Keratinocyte (primary cell): ENCODE measurements around the gene DCP2. TPM values are rescaled to one million over a fixed set of nuclear protein-coding genes. Genes with fewer than 3 reads are reported as not detected.

Experiments
- DNase-seq: peaks from one replicate; pipeline ENCODE4 v3.0.0-alpha.2; 2011; ENCODE audit warnings: low read depth, missing footprints, low spot score
- FAIRE-seq: peaks from 2 replicates; lab custom pipeline; 2011; peaks lifted over from hg19 to GRCh38; lab: Jason Lieb, UNC
- H2AFZ ChIP-seq: 2 replicates; pipeline ENCODE4 v1.6.0; 2012; ENCODE audit warnings: low read length, control low read depth, inconsistent platforms; ENCODE audit not compliant: control insufficient read depth
- H3K27ac ChIP-seq: 2 replicates; pipeline ENCODE4 v1.5.1; 2011; ENCODE audit warnings: low read length; ENCODE audit not compliant: control insufficient read depth, insufficient read depth
- H3K27me3 ChIP-seq: 3 replicates; pipeline ENCODE4 v1.6.0; 2011; ENCODE audit warnings: low read length; ENCODE audit not compliant: control insufficient read depth, insufficient read depth; ENCODE audit errors: extremely low read depth
- H3K36me3 ChIP-seq, 2 experiments: 2 replicates in 1 of 2; 3 replicates in 1 of 2; pipeline ENCODE4 v1.5.1; 2011; ENCODE audit warnings: low read length in 2 of 2, mild to moderate bottlenecking in 1 of 2; ENCODE audit not compliant: control insufficient read depth in 2 of 2, insufficient read depth in 2 of 2; ENCODE audit errors: extremely low read depth in 1 of 2
- H3K4me1 ChIP-seq: 3 replicates; pipeline ENCODE4 v1.5.1; 2011; ENCODE audit warnings: low read length; ENCODE audit not compliant: control insufficient read depth, insufficient read depth; ENCODE audit errors: extremely low read depth
- H3K4me2 ChIP-seq: 3 replicates; pipeline ENCODE4 v1.6.0; 2011; ENCODE audit warnings: low read depth, low read length; ENCODE audit not compliant: control insufficient read depth, insufficient read depth; ENCODE audit errors: extremely low read depth
- H3K4me3 ChIP-seq, 3 experiments: fragments of 200-600 bp in 1 of 3; sonication (generic) in 1 of 3; 2 replicates in 2 of 3; 3 replicates in 1 of 3; pipeline ENCODE4 v1.5.1; 2011 to 2016; ENCODE audit warnings: low read length in 3 of 3, mild to moderate bottlenecking in 3 of 3, control low read depth in 2 of 3, inconsistent platforms in 1 of 3, low read depth in 1 of 3, mixed read lengths in 1 of 3, mixed run types in 1 of 3, moderate library complexity in 1 of 3; ENCODE audit not compliant: control insufficient read depth in 2 of 3, insufficient read depth in 2 of 3; ENCODE audit errors: extremely low read depth in 1 of 3
- H3K79me2 ChIP-seq: 2 replicates; pipeline ENCODE4 v1.6.0; 2012; ENCODE audit warnings: low read length; ENCODE audit not compliant: control insufficient read depth, insufficient read depth
- H3K9ac ChIP-seq: 3 replicates; pipeline ENCODE4 v1.6.0; 2011; ENCODE audit warnings: low read length; ENCODE audit not compliant: control insufficient read depth, insufficient read depth; ENCODE audit errors: extremely low read depth
- H3K9me1 ChIP-seq: 3 replicates; pipeline ENCODE4 v1.6.0; 2011; ENCODE audit warnings: low read length; ENCODE audit not compliant: control insufficient read depth, insufficient read depth; ENCODE audit errors: extremely low read depth
- H3K9me3 ChIP-seq: 2 replicates; pipeline ENCODE4 v1.5.1; 2012; ENCODE audit warnings: low read depth, low read length; ENCODE audit not compliant: control insufficient read depth
- H4K20me1 ChIP-seq: 3 replicates; pipeline ENCODE4 v1.6.0; 2011; ENCODE audit warnings: low read length; ENCODE audit not compliant: control insufficient read depth, insufficient read depth; ENCODE audit errors: extremely low read depth
- EZH2 ChIP-seq: IDR thresholded peaks from one replicate; pipeline ENCODE4 v1.6.1; 2012; ENCODE audit warnings: inconsistent platforms, mild to moderate bottlenecking, low read length, moderate library complexity
- dilution Hi-C: fragments of 300-500 bp; cut with MboI; formaldehyde crosslinking; loops from one replicate; pipeline ENCODE4 v1.7.0; 2020; ENCODE audit warnings: low sequenced_read_pairs; ENCODE audit not compliant: extremely low pct_ligation_motif_present
- polyA plus RNA-seq, 5 experiments: library from polyadenylated mRNA; depleted of rRNA in 3 of 5; stranded (reverse) in 3 of 5; stranded (forward) in 1 of 5; unstranded in 1 of 5; fragments of >200 nt; gene quantifications; 1 replicate in 1 of 5; 2 replicates in 3 of 5; 3 replicates in 1 of 5; pipeline versions ENCODE4 v1.2.1 to v1.2.3, GENCODE V29; 2011 to 2012; ENCODE audit warnings: missing spikeins in 2 of 5, low read depth in 1 of 5, low replicate concordance in 1 of 5
- TF ChIP-seq, protein P1 (sequence below), 3 experiments: IDR thresholded peaks in 1 of 3; conservative IDR thresholded peaks in 1 of 3; optimal IDR thresholded peaks in 1 of 3; 2 replicates in 2 of 3; 3 replicates in 1 of 3; pipeline versions ENCODE3 to v1.5.1; 2011; ENCODE audit warnings: low read length in 3 of 3, mild to moderate bottlenecking in 3 of 3, moderate library complexity in 2 of 3, control low read depth in 1 of 3, inconsistent platforms in 1 of 3; ENCODE audit not compliant: insufficient read depth in 2 of 3; ENCODE audit errors: extremely low read depth in 1 of 3

DCP2 gene
- polyA plus RNA-seq, 1 donor (not counting 4 experiments of a cell fraction or from before 2014, with no cell fraction given): 11.8 TPM

GRCh38 chr5:112977440-112977861 lies 853 bp downstream of the DCP2 start:
- peak overlapping the region; percentile 68 to 96 (median 94) for H3K4me3 ChIP-seq
- peak overlapping the region; percentile 87 for H3K9ac ChIP-seq
- H4K20me1 ChIP-seq: no peaks in the 10 kb centered on the region
- H3K27me3 ChIP-seq: no peaks in the 10 kb centered on the region
- H3K36me3 ChIP-seq: peaks cover 0 to 4% of the 10 kb centered on the region in 2 experiments
- H3K9me3 ChIP-seq: no peaks in the 10 kb centered on the region
- H3K27ac ChIP-seq: peak overlapping the region; percentile 79
- dilution Hi-C loops: no loop called here
- TF ChIP-seq, protein P1, sequence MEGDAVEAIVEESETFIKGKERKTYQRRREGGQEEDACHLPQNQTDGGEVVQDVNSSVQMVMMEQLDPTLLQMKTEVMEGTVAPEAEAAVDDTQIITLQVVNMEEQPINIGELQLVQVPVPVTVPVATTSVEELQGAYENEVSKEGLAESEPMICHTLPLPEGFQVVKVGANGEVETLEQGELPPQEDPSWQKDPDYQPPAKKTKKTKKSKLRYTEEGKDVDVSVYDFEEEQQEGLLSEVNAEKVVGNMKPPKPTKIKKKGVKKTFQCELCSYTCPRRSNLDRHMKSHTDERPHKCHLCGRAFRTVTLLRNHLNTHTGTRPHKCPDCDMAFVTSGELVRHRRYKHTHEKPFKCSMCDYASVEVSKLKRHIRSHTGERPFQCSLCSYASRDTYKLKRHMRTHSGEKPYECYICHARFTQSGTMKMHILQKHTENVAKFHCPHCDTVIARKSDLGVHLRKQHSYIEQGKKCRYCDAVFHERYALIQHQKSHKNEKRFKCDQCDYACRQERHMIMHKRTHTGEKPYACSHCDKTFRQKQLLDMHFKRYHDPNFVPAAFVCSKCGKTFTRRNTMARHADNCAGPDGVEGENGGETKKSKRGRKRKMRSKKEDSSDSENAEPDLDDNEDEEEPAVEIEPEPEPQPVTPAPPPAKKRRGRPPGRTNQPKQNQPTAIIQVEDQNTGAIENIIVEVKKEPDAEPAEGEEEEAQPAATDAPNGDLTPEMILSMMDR (optimal IDR thresholded peaks at IDR 0.05 in 1 of 3, IDR thresholded peaks at IDR 0.05 in 1 of 3, conservative IDR thresholded peaks at IDR 0.05 in 1 of 3; ENCODE audit: extremely low read depth in 1 of 3, insufficient read depth in 2 of 3, low read length in 3 of 3): no peak
- TF ChIP-seq EZH2: no peak
- H3K4me2 ChIP-seq: peak overlapping the region; percentile 82
- peak overlapping the region; percentile 89 for H2AFZ ChIP-seq
- H3K79me2 ChIP-seq: peaks cover 59% of the 10 kb centered on the region
- no peak for FAIRE-seq
- DNase-seq: no peak
- no peaks in the 10 kb centered on the region for H3K9me1 ChIP-seq
- H3K4me1 ChIP-seq: peaks cover 26% of the 10 kb centered on the region

DNA sequence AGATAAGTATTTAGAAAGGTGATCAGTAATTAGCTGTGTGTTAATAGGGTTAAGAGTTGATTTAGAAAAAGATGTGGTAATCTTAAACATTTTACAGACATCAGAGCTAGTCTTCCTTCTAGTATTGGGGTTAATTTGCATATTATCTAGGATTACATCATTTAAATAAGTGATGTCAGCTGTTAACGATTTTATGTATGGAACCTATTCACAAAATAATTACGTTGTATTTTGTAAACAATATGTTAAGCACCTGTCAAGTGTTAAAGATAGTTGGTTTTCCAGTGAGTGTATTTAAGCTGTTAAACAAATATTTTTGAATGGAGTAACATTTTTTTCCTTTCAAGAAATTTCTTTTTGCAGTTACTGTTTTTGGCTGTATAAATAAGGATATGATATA lies 2.2 kb downstream of the DCP2 start:
- no peak overlapping the region for H2AFZ ChIP-seq
- peaks cover 27% of the 10 kb centered on the region for H3K4me1 ChIP-seq
- no peaks in the 10 kb centered on the region for H3K9me3 ChIP-seq
- dilution Hi-C loops: no loop called here
- no peaks in the 10 kb centered on the region for H3K9me1 ChIP-seq
- H3K4me3 ChIP-seq: peak overlapping the region in 2 of 3 experiments; percentile 94 to 96
- peaks cover 0 to 4% of the 10 kb centered on the region in 2 experiments for H3K36me3 ChIP-seq
- H3K27ac ChIP-seq: peak overlapping the region; percentile 79
- H3K79me2 ChIP-seq: peaks cover 73% of the 10 kb centered on the region
- H3K4me2 ChIP-seq: peak overlapping the region; percentile 82
- no peaks in the 10 kb centered on the region for H4K20me1 ChIP-seq
- DNase-seq (no peak), FAIRE-seq (no peak)
- no peaks in the 10 kb centered on the region for H3K27me3 ChIP-seq
- H3K9ac ChIP-seq: peak overlapping the region; percentile 46
- TF ChIP-seq EZH2: no peak
- TF ChIP-seq, protein P1 (optimal IDR thresholded peaks at IDR 0.05 in 1 of 3, IDR thresholded peaks at IDR 0.05 in 1 of 3, conservative IDR thresholded peaks at IDR 0.05 in 1 of 3; ENCODE audit: extremely low read depth in 1 of 3, insufficient read depth in 2 of 3, low read length in 3 of 3): no peak
